ENCODE measurements around the gene ZMYM3. TPM values are rescaled to one million over a fixed set of nuclear protein-coding genes. Genes with fewer than 3 reads are reported as not detected.

ZMYM3 gene
- total RNA-seq, 1 experiment from 2014 or later, result 15.5 TPM

DNA sequence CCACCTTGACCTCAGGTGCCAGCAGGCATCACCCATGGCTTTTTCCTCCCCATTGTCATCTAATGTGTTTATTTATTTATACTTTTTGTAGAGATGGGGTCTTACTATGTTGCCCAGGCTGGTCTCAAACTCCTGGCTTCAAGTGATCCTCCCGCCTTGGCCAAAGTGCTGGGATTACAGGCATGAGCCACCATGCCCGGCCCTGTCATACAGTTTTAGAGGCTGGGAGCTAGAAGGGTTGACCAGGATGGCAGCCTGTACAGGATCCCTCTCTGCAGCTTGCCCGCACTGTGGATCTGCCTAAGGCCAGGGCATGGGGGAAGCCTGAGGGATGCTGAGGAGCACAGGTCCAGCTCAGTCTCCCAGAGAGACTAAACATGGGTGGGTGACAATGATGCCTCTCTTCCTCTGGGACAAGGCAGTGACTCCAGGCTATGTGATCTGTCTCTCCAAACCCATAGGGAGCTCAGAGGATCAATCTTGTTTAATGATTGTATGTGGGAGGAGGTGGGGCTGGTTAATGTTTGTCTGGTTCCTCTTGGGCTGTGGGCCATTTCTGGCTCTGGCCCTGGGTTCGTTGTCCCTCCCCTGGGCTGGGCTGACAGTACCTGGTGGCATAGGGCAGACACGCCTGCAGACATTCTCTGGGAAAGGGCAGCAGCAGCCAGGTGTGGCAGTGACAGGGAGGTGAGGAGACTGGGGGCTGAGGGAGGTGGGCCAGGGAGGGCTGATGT, 39.2 kb downstream of the ZMYM3 start:
- DNase-seq (ENCODE audit: low spot score), result no peak

DNA sequence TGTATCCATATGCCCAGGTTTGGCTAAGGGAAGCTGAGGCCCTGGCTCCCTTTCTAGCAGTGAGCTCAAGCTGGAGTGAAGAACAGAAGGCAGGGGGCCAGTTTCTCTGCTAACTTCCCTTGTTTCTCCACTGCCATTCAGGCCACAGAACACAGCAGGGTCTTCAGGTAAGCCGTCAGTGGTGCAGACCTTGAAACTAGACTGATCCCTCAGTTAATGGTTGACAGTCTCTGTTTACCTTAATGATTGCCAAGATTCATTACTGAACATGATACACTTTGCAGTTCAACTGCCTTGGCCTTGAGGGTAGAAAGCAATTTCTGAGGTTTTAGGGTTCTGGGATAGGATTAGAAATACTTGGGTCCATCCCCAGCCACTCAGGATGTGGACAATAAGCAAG, 39.8 kb downstream of the ZMYM3 start:
- DNase-seq (ENCODE audit: low spot score), result no peak

DNA sequence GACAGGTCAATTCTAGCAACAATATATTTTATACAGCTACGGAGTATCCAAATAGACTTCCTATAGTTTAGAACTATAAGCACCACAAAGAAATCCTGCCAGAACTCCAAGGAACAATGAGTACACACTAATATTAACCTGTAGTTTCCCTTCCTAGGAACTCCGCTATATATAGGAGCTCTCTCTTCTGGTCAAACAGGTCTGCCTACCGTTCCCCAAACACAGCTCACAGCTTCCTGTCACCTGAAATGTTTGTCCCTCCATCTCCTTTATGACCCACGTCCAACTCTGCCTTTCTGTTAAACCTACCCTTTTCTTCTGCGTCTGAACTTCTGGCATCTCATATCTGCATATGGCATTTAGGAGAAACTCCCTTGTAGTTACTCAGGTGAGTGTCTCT, 41.4 kb downstream of the ZMYM3 start:
- no peak for DNase-seq (ENCODE audit: low spot score)

DNA sequence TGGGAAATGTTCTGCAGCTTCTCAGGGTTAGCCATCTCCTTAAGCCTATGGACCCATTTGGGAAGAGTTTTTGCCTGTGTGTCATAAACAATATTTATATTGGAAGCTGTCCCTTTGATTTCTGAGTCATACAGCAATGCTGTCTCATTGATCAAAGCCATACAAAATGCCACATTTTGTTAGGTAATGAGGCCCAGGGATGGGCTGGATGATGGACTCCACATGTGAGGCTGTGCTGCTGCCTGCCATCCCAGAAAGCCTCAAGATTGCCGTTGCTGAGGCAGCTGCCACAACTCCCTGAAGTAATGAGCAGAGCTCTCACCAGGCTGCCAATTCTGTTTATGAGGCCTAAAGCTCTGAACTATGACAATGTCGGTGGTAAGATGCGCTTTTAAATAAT, 43.1 kb downstream of the ZMYM3 start:
- no peak for DNase-seq (ENCODE audit: low spot score)

DNA sequence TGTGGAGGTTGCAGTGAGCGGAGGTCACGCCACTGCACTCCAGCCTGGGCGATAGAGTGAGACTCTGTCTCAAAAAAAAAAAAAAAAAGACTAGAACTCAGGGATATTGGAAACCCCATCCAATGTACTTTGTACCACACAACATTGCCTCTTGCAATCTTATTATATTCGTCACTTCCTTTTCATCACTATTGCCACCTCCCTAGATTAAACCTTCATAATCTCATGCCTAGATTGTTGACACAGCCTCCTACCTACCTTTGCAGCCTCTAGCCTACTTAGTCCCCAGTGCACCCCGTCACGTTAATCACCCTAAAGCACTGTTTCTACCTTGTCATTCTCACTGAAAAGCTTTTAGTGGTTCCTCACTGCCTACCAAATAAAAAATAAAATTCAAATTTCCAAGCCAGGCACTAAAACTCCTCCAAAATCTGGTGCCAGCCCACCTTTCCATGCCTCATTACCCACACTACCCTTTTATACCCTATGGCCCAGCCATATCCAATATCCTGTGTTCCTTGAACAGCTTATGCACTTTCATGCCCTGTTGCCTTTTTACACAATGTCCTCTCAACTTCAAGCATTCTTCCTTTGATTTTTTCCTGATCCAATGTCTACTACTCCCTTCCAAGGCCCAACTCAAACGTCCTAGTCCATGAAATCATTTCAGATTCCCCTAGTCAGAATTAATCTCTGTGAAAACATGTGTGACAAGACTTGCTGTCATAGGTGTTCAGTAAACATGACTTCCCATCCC, 54.5 kb downstream of the ZMYM3 start:
- no peak for DNase-seq (ENCODE audit: low spot score)

DNA sequence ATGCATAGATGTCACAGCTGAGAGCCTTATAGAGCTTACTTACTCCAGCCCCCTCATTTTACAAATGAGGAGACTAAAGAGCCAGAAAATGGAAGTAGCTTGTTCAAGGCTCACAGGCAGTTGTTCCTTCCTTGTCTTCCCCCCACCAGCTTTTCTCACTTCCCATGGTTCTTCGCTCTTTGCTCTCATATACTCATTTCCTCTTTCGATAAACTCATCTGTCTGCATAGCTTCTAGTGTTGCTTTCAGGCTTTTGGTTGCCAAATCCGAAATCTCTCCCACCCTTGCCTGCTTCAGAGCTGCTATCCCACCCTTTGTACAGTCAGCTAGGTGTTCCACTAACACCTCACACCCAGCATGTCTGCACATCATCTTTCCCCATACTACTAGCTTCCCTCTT, 55.9 kb downstream of the ZMYM3 start:
- DNase-seq (ENCODE audit: low spot score), result no peak

DNA sequence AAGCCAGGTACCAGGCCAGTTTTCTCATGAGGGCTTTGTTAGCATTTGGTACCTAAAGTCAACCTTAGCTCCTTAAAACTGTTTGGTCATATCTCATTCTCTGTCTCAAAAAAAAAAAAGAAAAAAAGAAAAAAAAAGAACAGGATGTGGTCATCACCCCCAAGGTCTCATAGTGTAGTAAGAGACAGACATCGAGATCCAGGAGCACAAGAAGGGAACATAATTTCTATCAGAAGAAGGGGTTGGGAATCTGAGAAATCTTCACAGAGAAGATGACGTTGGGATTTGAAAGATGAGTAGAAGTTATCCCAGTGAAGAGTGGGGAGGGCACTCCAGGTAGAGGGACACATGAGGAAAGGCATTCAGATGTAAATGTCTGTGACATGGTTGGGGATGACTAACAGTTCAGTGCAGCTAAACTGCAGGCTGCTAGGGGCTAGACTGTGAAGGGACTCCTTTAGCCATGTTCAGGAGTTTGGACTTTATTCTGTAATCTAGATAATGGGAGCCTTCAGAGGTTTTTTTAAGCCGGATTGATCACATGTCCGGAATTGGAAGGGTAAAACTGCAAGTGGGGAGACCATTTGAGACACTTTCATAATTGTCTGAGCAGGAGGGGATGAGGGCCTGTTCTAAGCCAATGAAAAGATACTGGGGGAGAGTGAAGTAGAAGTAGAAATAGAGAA, 57.8 kb downstream of the ZMYM3 start:
- no peak for DNase-seq (ENCODE audit: low spot score)

DNA sequence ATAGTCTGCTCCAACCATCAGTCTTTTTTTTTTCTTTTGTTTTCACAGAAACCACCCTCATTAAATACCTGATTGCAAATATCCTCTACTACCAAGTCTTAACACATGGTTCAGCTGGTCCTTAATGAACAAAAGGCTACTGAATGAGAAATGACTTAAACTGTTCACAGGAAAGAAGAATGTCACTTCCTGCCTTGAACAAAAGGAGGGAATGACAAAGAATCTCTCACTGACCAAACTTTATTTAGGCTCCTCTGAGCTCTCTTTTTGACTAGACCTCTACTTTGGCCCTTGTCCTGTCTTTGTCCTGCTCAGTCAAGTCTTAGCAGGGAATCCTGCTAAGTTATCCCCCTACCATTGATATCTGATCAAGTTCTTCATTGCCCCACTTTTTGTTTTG, 62.7 kb downstream of the ZMYM3 start:
- DNase-seq (ENCODE audit: low spot score), result no peak

Other genes starting within 250 kb of the ZMYM3 start
- gene SNX12, start 185.8 kb downstream of the ZMYM3 start, total RNA-seq (2014; rRNA removed; shearing (Covaris generic)), result 69.0 and 101 TPM in 2 replicates
- 0.98 and 2.4 TPM in 2 replicates for gene FOXO4, start 158.3 kb downstream of the ZMYM3 start, total RNA-seq (2014; rRNA removed; shearing (Covaris generic))
- gene CXorf65, start 147.4 kb downstream of the ZMYM3 start, total RNA-seq (2014; rRNA removed; shearing (Covaris generic)), result not detected in 2 replicates
- gene IL2RG, start 142.6 kb downstream of the ZMYM3 start, total RNA-seq (2014; rRNA removed; shearing (Covaris generic)), result 0.22 and 1.4 TPM in 2 replicates
- 16.9 and 26.8 TPM in 2 replicates for gene MED12, start 135.5 kb downstream of the ZMYM3 start, total RNA-seq (2014; rRNA removed; shearing (Covaris generic))
- gene NLGN3, start 109.3 kb downstream of the ZMYM3 start, total RNA-seq (2014; rRNA removed; shearing (Covaris generic)), result 0.22 and 0.72 TPM in 2 replicates
- gene GJB1, start 30.9 kb downstream of the ZMYM3 start, total RNA-seq (2014; rRNA removed; shearing (Covaris generic)), result not detected in 2 replicates
- gene NONO, start 29.5 kb upstream of the ZMYM3 start, total RNA-seq (2014; rRNA removed; shearing (Covaris generic)), result 512 and 514 TPM in 2 replicates
- 1.0 and 1.2 TPM in 2 replicates for gene ITGB1BP2, start 47.6 kb upstream of the ZMYM3 start, total RNA-seq (2014; rRNA removed; shearing (Covaris generic))
- gene TAF1, start 112.2 kb upstream of the ZMYM3 start, total RNA-seq (2014; rRNA removed; shearing (Covaris generic)), result 30.6 and 37.2 TPM in 2 replicates